NOMO-1 (cell line): ENCODE measurements around the gene EDIL3.

ENCODE experiments used
- DNase-seq, 2 experiments: peaks; one replicate each; lab custom pipeline; 2025; ENCODE audit not compliant: unreplicated experiment in 2 of 2; lab: John Stamatoyannopoulos, UW

EDIL3 gene, protein sequence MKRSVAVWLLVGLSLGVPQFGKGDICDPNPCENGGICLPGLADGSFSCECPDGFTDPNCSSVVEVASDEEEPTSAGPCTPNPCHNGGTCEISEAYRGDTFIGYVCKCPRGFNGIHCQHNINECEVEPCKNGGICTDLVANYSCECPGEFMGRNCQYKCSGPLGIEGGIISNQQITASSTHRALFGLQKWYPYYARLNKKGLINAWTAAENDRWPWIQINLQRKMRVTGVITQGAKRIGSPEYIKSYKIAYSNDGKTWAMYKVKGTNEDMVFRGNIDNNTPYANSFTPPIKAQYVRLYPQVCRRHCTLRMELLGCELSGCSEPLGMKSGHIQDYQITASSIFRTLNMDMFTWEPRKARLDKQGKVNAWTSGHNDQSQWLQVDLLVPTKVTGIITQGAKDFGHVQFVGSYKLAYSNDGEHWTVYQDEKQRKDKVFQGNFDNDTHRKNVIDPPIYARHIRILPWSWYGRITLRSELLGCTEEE

DNA sequence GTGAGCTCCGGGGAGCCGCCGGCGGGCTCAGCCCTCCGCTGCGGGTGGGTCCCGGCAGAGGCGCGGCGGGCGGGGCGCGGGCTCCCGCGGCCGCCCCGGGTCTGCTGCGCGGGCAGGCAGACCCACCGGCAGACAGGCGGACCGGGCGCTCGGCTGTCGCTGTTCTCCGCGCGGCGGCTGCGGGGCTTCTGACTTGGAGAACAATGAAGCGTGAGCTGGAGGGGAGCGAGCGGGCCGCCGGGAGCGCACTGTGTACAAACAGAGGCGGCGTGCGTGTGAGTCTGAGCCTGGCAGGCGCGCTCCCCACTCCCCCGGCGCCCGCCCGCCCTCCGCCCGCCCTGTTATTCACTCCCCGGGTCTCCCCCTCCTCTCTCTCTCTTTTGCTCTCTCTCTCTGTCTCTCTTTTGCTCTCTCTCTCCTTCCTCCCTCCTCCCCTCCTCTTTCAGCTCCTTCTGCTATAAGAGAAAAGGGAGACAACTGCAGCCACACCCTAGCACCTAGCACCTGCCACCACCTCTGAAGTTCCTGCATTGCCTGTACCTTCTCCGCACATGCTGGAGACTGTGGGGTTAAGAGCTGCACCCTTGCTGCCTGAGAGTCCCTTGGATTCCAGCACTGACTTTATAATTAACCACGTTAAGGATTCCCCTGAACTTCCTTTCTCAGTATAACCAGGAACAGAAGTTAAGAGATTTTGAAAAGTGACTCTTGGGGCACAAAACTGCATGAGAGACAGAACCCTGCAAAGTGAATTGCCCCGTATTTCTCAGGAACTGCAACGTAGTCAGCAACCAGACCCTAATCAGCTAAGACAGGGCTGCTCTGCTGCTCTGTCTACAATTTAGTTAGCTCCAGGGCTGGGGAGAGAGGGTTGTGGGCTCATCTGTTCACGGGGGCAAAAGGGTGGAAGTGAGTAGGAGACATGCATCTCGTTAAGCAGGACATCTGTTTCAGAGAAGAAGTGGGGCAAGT lies at the start of gene EDIL3:
Gene EDIL3 (minus strand): TSS at position 277 of the 972 bp plus-strand sequence. CDS start 506 bp downstream, outside the sequence.
- no peak for DNase-seq

- no peak for DNase-seq
Observed at GRCh38 chr5:84433461-84433860, 48.8 kb upstream of the EDIL3 start.

DNA sequence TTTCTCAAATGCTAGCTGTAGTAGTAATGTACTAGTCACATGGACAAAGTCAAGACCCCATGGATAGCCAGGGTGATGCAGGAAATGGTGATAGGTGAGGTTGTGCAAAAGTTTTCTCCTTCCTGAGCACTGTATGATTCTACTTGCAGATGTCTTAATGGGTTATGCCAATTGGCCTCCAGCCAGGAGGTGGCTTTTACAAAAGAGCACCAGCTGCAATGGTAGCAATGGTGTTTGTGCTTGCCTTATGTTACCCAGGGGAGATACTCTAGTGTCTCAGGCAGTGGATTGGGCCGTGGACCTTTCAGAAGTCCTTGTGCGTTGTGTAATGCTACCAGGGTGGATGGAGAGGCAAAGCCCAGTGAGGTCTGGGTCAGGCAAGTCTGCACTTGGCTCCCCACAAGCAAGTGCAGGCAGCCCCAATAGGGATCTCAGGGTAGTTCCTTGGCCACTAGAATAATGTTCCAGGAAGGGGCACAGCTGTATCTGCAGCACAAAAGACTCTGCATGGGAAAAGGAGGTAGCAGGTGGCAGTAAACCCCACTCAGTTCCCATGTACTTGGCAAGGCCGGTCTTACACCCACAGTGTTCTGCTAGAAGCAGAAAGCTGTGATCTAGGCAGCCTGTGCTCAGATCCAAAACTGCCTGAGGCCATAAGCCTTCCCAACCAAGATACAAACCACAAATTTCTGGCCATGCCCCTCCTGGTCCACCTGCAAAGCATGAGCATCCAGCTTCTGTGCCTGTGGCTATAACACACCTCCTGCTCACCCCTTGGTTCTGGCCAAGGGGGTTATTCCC lies 46.4 kb upstream of the EDIL3 start:
- DNase-seq = no peak

DNA sequence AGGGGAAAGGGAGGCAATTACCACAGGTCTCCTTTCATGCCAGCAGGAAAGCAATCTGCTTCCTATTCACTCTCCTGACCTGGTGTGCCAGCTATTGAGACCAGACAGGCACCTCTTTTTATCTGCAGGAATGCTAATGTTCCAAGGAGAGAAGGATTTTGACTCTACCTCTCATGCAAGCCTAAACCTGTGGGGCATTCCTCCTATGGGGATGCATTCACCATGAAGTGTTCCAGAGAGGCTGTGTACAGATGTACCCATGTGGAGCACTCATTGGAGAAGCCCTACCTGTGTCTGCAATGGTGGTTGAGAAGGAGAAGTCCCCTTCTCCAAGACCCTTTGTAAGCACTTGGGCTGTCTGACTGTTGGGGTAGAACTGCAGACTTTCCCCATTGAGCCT lies 45.4 kb upstream of the EDIL3 start:
- DNase-seq = no peak

GRCh38 chr5:84425365-84425881 lies 40.7 kb upstream of the EDIL3 start:
- no peak for DNase-seq

DNA sequence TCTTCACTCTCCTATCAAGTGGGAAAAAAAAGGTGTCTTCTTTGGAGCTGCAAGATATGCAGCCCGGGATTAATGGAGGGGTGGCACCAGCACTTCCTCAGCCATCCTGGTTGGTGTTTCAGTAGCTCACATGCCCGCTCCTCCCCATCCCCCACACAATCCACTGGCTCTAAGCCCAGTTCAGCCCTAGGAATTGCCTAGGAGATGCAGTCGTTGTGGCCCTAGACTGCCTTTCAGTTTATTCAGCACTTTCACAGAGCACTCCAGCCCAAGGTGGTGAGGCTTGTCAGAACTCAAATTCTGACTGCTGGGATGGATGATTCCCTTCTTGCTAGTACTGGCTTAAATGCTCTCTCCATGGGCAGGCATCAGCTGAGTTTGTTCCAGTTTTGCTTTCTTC lies 35.1 kb upstream of the EDIL3 start:
- no peak for DNase-seq

GRCh38 chr5:84411832-84412605 lies 27.3 kb upstream of the EDIL3 start:
- DNase-seq = no peak

DNA sequence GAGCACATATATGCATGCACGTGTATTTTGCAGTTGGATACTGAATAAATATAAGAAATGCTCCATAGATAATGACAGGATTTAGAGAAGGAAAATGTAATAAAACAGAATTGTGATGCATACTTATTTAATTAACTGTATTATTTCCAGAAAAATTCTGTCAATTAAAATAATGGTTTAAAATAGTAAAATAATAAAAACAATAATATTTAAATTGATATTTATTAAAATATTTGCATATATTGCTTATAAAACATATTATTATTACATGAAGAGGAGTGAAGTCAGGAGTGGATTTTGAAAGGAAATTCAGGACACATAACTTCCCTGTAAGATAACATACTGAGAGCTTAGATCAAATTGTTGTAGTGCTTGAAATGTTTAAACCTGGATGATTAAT lies 21.4 kb upstream of the EDIL3 start:
- DNase-seq = no peak

GRCh38 chr5:84403773-84404172 lies 19.1 kb upstream of the EDIL3 start:
- DNase-seq = no peak

DNA sequence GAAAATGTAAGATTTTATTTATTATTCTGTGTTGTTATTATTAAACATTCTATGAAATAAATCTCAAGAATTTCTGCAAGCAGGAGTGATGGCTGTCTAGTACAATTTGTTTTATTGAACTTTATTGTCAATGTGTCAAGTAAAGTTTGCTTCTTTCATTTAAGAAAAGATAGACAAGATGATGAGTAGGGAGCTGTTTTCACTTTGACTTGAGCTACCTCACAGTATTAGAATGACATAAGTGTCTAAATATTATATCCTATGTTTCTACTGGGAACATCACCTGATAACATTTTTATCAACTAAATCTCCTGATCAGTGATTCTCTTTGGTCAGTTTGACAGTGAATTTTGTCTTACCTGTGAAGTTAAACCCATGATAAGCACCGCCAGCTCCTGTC lies 12.7 kb upstream of the EDIL3 start:
- DNase-seq = no peak

DNA sequence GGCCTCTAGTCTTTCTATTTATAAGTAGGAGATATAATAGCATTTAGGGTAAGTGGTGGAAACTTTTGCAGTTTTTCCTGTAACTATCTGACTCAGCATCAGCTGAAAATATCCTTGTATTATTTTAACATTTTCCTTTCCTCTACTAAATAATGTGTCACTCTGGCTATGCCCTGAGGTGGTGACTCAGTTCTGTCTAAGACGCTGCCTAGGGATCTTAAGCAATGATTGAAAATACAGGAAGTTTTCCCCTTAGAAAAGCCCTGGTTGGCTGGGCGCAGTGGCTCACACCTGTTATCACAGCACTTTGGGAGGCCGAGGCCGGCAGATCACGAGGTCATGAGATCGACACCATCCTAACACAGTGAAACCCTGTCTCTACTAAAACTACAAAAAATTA lies 9.3 kb upstream of the EDIL3 start:
- DNase-seq = no peak

DNA sequence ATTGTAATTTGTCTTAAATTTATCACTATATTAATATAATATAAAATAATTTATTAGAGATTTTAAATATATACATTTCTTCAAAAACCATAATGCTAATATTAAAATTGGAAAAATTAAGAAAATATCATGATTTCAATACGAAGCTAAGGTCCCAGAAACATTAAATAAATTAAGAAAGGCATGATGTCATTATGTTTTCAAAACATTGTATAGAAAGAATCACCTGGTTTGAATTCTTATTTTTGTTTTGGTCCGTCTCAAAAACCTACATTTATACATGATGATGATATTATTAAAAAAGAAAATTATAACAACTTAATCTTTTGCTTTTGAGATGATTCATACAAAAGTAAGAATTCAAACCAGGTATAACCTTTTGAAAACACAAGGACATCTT lies 8.2 kb upstream of the EDIL3 start:
- DNase-seq = no peak

GRCh38 chr5:84385705-84386104 lies 1.0 kb upstream of the EDIL3 start:
- DNase-seq = no peak

DNA sequence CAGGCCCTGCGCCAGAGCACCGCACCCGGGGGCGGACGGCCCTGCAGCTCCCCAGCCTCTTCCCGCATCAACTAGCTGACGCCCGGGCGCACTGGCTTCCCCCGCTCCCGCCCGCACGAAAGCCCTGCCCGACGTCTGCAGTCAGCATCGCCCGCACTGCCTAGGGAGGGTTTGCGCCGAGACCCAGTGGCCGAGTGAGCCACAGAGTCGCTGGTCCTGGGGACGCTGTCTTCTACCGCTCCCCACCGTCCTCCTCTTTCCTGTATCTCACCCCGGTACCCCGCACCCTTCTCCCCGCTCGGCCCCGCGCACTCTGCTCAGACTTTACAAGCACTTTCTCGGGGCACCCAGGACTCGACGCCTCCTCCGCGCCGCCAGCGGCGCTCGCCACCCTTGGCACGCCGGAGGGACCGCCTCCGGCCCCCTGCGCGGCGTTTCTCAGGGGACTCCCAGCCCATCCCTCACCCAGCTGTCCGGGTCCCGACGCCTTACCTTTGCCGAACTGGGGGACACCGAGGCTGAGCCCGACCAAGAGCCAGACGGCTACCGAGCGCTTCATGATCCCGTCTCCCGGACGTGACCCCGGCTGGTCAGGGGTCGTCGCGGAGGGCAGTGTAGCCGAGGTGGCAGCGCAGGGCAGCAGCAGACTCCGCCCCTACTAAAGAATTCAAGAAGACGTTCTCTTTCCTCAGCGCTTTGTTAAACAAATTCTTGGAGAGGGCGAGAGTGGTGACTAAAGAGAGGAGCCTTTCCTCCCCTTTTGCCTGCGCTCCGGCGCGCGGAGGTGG lies 670 bp downstream of the EDIL3 start:
- DNase-seq = no peak

GRCh38 chr5:84383296-84383815 lies 1.3 kb downstream of the EDIL3 start:
- no peak for DNase-seq

- DNase-seq = no peak
Observed at GRCh38 chr5:84382363-84383295, 2.1 kb downstream of the EDIL3 start.

- DNase-seq = peak in 1 of 2 experiments; percentile 13
Observed at GRCh38 chr5:84381502-84382362, 2.9 kb downstream of the EDIL3 start.
